Metanephros (tissue), 2 donors: ENCODE data around the gene LETMD1. TPM values are rescaled to one million over a fixed set of nuclear protein-coding genes. Genes with fewer than 3 reads are reported as not detected.

Source experiments
- small RNA-seq: library from RNA; depleted of rRNA; stranded (forward); fragments of <200 nt; gene quantifications from one replicate; pipeline ENCODE3, GENCODE V24; 2014; ENCODE audit warnings: low replicate concordance
- total RNA-seq: library from RNA; depleted of rRNA; stranded (reverse); fragments of >200 nt; gene quantifications from one replicate; pipeline ENCODE4 v1.2.3, GENCODE V29; 2014

LETMD1 gene, protein sequence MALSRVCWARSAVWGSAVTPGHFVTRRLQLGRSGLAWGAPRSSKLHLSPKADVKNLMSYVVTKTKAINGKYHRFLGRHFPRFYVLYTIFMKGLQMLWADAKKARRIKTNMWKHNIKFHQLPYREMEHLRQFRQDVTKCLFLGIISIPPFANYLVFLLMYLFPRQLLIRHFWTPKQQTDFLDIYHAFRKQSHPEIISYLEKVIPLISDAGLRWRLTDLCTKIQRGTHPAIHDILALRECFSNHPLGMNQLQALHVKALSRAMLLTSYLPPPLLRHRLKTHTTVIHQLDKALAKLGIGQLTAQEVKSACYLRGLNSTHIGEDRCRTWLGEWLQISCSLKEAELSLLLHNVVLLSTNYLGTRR
- total RNA-seq, result 67.9 TPM

DNA sequence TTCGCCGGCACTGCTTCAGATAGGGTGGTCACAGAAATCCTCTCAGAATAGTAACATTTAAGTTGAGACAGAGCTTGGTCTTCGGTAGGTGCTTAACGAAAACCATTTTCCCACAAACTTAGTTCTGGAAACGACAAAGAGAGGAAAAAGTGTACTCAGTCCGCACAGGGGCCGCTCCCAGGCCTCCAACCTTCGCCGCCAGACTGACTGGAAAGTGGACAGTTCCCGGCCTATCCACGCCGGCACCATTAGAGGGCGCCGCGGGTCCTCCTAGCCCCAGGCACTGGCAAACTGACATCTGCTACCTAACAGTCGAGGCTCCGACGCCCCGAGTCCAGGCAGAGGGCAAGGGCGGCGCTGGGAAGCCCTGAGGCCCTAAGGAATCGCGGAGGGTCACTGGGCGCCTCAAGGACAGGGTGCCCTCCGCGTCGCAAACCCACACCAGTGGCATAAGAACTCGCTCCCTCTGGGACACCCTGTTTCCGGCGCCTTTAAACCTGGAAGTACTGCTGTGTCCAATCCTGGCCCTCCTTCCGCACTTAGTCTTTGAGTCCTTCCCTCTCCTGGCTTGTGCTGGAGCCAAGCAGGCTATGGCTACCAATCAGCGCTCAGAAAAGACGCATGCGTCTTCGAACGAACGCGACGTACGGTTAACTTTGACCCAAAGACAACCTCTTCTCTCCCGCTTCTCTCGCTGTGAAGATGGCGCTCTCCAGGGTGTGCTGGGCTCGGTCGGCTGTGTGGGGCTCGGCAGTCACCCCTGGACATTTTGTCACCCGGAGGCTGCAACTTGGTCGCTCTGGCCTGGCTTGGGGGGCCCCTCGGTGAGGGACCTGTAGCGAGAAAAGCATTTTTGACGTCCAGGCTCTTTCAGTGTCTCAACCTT, at the start of gene LETMD1:
TSS of gene LETMD1 (plus strand) at position 673 of the 886 bp plus-strand sequence. CDS start at position 703, 30 bp downstream.

DNA sequence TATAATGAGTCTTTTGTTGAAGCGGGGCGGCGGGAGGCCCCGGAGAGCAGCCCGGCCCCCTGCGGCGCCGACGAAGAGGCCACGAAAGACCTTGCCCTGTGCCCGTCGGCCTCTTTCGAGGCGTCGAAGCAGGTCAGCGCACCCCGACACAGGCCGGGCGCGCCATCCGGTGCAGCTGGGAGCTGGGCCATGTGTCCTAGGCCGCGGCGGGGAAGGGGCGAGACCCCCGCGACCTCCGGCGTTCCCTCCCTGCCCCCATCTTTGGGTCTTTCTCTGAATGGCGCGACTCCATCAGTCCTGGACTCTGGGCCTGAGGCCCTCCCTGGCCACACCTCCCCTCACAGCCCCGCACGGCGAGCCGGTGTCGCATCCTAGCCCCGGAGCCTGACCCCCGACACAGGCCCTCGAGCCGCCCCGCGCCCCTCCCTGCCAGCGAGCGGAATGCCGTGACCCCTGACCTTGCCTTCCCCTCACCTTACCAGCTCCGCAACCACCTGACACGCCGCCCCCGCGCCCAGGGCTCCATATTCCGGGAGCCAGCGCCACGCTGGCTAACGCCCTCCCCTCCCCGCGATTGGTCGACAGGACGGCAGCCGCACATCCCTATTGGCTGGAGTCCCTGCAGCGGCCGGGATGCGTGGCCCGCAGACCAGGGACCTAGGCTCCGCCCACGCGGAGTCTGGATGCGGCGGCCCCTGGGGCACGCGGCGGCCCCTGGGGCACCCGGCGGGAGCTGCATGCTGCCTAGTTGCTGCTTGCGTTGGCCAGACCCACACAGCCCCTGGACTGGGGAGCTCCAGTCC, 22.1 kb upstream of the LETMD1 start, which contains the start of gene SLC11A2:
TSS of gene SLC11A2 (minus strand) at position 549 of the 803 bp plus-strand sequence. CDS start 15,656 bp downstream, outside the sequence.

DNA sequence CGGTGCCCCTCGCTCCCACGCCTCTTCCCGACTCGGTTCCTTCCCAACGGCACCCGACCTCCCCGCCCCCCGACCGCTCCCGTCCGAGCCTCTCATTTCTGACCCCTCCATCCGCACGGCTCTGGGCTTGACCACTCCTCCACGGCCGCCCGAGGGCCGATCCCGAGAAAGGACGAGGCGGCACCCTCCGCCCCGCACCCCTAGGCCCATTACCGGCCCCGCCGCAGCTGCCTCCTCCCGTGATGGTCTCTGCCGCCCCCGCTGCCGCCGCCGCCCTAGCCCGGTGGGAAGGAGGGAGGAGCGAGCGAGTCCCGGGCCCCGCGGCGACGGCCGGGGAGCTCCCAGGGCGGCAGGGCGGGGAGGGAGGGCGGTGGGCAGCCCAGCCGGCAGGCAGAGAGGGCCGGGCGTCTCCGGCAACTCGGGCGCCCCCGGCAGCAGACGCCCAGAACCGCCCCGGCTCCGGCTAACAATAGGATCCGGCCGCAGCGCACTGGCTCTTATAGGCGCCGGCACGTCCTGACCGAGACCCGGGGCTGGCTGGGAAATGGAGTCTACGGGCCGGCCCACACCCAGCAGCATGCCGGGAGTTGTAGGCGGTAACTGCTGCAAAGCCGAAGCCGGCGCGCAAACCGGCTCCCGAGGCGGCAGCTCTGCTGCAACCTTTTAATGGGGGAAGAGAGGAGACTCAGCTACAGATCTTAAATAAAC, 35.2 kb downstream of the LETMD1 start, which contains the start of gene CSRNP2:
TSS of gene CSRNP2 (minus strand) at position 471 of the 708 bp plus-strand sequence. CDS start 7,035 bp downstream, outside the sequence.

Small RNA genes within 50 kb of the gene (small RNA-seq; reads per million reads assigned to genes)
- gene RNU6-1273P, result not detected
- gene RNU6-87P, result not detected

Other genes with a start within 250 kb of the LETMD1 start
- not detected for gene TMPRSS12, start 205.4 kb upstream of the LETMD1 start, total RNA-seq
- gene HIGD1C, start 95.8 kb upstream of the LETMD1 start, total RNA-seq, result not detected
- 76.8 TPM for gene SLC11A2, start 21.9 kb upstream of the LETMD1 start, total RNA-seq
- gene CSRNP2, start 35.3 kb downstream of the LETMD1 start, total RNA-seq, result 25.7 TPM
- gene TFCP2, start 124.8 kb downstream of the LETMD1 start, total RNA-seq, result 37.2 TPM
- 5.1 TPM for gene POU6F1, start 169.7 kb downstream of the LETMD1 start, total RNA-seq
- 184 TPM for gene DAZAP2, start 190.5 kb downstream of the LETMD1 start, total RNA-seq
- 13.8 TPM for gene SMAGP, start 222.1 kb downstream of the LETMD1 start, total RNA-seq